AG10803 (cell line): ENCODE measurements around the gene ACSM2B.
"Not testable (repeated sequence)": the region's sequence is repeated elsewhere in the genome, so short reads cannot be mapped to it uniquely, and the experiment has no call there.

Source experiments
- DNase-seq: peaks from one replicate; pipeline ENCODE4 v3.0.0; 2010; ENCODE audit warnings: low read depth
- H3K4me3 ChIP-seq: 2 replicates; pipeline ENCODE4 v1.5.1; 2011; ENCODE audit warnings: mild to moderate bottlenecking, low read length, control low read depth
- TF ChIP-seq, protein P1 (sequence below): conservative IDR thresholded peaks from 2 replicates; pipeline ENCODE4 v1.5.1; 2011; ENCODE audit warnings: mild to moderate bottlenecking, low read length, control low read depth, inconsistent platforms

The ACSM2B gene, protein sequence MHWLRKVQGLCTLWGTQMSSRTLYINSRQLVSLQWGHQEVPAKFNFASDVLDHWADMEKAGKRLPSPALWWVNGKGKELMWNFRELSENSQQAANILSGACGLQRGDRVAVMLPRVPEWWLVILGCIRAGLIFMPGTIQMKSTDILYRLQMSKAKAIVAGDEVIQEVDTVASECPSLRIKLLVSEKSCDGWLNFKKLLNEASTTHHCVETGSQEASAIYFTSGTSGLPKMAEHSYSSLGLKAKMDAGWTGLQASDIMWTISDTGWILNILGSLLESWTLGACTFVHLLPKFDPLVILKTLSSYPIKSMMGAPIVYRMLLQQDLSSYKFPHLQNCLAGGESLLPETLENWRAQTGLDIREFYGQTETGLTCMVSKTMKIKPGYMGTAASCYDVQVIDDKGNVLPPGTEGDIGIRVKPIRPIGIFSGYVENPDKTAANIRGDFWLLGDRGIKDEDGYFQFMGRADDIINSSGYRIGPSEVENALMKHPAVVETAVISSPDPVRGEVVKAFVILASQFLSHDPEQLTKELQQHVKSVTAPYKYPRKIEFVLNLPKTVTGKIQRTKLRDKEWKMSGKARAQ

DNA sequence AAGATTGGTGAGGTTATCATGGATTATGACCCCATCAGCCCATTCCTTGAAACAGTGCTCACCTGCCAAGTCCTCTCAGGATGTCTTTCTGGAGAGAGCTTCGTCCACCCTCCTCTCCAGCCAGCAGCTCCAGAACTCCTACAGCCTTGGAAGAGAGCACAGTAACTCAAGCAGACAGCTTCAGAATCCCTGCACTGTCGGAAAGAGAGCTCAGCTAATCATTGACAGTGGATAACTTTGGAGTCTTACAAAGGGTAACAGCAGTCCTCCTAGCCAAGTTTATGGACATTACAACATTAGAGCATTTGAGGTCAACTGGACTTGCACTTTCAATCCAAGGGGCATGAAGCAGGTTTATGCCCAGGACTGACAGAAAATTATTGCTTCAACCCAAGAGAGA, at the start of gene ACSM2B:
TSS of gene ACSM2B (minus strand) at position 223 of the 400 bp plus-strand sequence. CDS start 11,522 bp downstream, outside the sequence.
- H3K4me3 ChIP-seq, DNase-seq: not testable (repeated sequence)

DNA sequence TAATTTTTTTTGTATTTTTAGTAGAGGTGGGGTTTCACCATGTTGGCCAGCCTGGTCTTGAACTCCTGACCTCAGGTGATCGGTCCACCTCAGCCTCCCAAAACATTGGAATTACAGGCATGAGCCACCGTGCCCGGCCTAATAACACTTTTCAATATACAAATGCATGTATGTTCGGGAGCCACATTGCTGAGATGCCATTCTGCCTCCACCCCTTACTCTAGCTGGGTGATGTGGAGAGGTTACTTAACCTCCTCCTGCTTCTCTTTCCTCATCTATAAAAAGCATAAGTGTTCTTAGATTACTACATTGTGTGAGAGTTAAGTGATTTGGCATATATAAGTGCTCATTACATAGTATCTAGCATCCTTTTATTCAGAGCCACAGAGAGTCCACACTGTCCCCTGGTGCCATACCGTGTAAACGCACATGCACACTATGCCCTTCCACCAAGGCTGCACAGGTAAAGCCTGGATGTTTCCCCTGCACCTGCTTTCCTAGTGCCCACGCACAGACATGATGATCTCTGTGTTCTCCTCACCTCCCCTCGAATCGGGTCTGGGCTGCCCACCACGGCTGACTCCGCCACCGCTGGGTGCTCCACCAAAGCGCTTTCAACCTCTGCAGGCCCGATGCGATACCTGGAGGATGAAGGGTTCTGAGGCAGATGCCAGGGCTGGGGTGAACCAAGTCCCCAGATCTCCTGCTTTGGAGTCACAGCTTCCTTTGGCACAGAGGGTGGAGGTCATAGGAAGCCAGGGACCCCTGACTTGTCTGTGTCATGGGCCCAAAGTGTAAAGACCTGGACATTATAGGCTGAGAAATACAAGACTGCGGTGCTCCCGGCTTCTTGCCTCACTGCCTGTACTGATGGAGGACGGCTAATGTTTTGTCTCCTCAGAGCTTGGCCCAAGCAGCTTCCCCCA, 49.0 kb upstream of the ACSM2B start:
- no peak overlapping the region for H3K4me3 ChIP-seq
- DNase-seq = no peak
- TF ChIP-seq, protein P1, sequence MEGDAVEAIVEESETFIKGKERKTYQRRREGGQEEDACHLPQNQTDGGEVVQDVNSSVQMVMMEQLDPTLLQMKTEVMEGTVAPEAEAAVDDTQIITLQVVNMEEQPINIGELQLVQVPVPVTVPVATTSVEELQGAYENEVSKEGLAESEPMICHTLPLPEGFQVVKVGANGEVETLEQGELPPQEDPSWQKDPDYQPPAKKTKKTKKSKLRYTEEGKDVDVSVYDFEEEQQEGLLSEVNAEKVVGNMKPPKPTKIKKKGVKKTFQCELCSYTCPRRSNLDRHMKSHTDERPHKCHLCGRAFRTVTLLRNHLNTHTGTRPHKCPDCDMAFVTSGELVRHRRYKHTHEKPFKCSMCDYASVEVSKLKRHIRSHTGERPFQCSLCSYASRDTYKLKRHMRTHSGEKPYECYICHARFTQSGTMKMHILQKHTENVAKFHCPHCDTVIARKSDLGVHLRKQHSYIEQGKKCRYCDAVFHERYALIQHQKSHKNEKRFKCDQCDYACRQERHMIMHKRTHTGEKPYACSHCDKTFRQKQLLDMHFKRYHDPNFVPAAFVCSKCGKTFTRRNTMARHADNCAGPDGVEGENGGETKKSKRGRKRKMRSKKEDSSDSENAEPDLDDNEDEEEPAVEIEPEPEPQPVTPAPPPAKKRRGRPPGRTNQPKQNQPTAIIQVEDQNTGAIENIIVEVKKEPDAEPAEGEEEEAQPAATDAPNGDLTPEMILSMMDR = no peak

DNA sequence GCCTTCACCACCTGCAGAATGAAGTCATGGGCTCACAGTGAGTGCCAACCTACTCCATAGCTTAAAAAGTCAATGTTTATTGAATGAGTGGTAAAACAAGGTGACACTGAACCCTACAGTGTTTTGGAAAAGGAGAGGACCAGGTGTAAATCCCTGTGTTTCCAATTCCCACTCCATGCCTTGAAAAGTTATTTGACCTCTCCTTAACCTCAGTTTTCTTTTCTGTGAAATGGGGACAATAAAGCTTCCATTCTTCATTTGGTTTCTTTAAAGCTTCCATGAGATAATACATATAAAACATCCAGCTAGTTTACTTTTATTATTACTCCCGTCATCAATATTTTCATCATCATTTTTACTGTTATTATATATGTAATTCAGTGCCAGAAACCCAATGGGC, 48.0 kb upstream of the ACSM2B start:
- TF ChIP-seq, protein P1 = no peak
- H3K4me3 ChIP-seq = no peak overlapping the region
- DNase-seq = no peak

DNA sequence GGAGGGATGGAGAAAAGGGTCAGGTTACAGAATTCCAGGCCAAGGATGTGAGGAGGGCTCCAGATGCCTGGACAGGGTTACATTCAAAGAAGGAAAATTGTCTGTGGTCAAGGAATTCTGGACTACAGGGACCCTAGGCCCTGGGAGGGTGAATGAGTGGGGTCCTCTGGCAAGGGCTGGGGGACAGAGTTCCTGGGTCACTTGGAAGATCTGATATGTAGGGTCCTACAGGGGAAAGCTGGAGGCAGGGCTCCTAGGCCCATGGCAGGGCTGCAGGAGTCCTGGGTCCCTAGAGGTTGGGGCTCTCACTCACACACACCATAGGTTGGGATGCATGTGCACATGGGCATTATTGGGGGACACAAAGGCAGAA, 46.3 kb upstream of the ACSM2B start:
- no peak overlapping the region for H3K4me3 ChIP-seq
- DNase-seq = no peak
- TF ChIP-seq, protein P1 = no peak

DNA sequence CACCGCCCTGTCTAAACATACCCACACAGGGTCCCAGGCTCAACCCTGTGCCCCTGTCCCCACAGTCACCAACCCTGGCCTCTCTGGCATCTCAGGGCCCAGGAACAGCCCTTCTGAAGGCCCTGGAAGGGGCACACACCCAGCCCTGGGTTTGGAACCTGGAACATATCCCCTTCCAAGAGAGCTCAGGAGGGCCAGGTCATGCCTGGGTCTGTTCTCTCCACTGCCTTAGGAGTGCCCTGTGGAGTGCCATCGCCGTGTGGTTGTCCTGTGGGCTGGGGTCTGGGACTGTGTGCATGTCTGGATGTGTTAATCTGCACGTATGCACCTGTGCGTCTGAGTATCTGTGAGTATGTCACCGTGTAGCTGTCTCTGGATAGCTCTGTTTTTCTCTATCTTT, 45.2 kb upstream of the ACSM2B start:
- TF ChIP-seq, protein P1 = no peak
- H3K4me3 ChIP-seq = no peak overlapping the region
- DNase-seq = no peak

DNA sequence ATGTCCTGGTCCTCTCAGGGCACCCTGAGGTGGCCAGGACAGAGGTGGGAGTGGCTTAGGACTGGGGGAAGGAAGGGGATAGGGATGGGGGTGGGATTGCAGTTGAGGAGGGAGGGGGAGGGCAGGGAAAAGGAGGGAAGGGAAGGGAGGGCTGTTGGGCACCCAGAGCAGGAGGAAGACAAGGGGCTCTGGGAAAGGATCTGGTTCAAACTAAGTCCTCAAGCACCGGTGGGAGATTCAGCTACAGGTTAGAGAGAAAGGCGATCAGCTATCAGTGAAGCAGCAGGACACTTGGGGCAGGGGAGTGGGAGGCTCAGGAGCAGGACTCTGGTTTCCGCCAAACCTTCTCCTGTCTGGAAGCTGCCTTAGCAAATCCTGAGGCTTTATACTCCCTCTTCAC, 44.6 kb upstream of the ACSM2B start:
- no peak for DNase-seq
- TF ChIP-seq, protein P1 = no peak
- H3K4me3 ChIP-seq = no peak overlapping the region

DNA sequence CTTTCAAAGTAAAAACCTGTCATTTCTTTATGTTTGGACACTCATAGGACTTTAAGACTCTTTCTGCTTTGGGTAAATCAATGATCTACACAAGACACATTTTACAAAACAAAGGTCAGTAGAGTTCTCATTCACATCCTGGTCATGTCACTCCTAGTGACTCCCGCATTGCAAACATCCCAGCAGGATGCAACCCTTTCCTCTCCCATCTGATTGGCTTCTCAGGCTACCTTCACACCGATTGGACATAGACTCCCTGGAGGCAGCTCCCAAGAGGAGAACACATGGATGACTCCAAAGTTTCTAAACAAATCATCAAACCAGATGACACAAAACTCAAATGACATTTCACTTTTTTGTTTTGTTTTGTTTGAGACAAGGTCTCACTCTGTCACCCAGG, 43.8 kb upstream of the ACSM2B start:
- DNase-seq = no peak
- no peak overlapping the region for H3K4me3 ChIP-seq
- TF ChIP-seq, protein P1 = no peak
